CD14-positive monocyte (primary cell): ENCODE results near the gene STOML3. TPM values are rescaled to one million over a fixed set of nuclear protein-coding genes. Genes with fewer than 3 reads are reported as not detected.

Experiments
- DNase-seq, 3 donors: peaks; one replicate each; pipeline ENCODE4 v3.0.0-alpha.2; 2011 to 2022
- H2AFZ ChIP-seq: 2 replicates; pipeline ENCODE4 v1.6.0; 2012; ENCODE audit warnings: mild to moderate bottlenecking, low read depth, low read length, inconsistent platforms; ENCODE audit not compliant: insufficient read depth, poor library complexity, severe bottlenecking
- H3K27ac ChIP-seq, 2 donors: 1 replicate in 1 of 2; 2 replicates in 1 of 2; pipeline ENCODE4 v1.5.1; 2012 to 2013; ENCODE audit warnings: low read length in 2 of 2, control low read depth in 1 of 2, inconsistent platforms in 1 of 2, low read depth in 1 of 2, mild to moderate bottlenecking in 1 of 2
- H3K27me3 ChIP-seq, 2 donors: one replicate each; pipeline versions ENCODE4 v1.6.0 to v1.6.1; 2011 to 2013; ENCODE audit warnings: low read length in 2 of 2; ENCODE audit not compliant: control insufficient read depth in 2 of 2, insufficient read depth in 2 of 2
- H3K36me3 ChIP-seq, 2 donors: replicated peaks in 1 of 2; 1 replicate in 1 of 2; 2 replicates in 1 of 2; pipeline versions ENCODE4 v1.5.1 to v1.6.1; 2012 to 2013; ENCODE audit warnings: low read length in 2 of 2, control low read depth in 1 of 2, inconsistent platforms in 1 of 2, mild to moderate bottlenecking in 1 of 2; ENCODE audit not compliant: insufficient read depth in 2 of 2, control insufficient read depth in 1 of 2
- H3K4me1 ChIP-seq, 2 donors: 1 replicate in 1 of 2; 2 replicates in 1 of 2; pipeline versions ENCODE4 v1.5.1 to v1.6.1; 2012 to 2013; ENCODE audit warnings: low read length in 2 of 2, control low read depth in 1 of 2, inconsistent platforms in 1 of 2, mild to moderate bottlenecking in 1 of 2, moderate library complexity in 1 of 2; ENCODE audit not compliant: insufficient read depth in 2 of 2, control insufficient read depth in 1 of 2
- H3K4me2 ChIP-seq: replicated peaks from 2 replicates; pipeline ENCODE3; 2012; ENCODE audit warnings: low read length, moderate library complexity, mild to moderate bottlenecking; ENCODE audit not compliant: poor library complexity, severe bottlenecking; ENCODE audit errors: extremely low read depth
- H3K4me3 ChIP-seq, 3 experiments: fragments of 200-600 bp in 1 of 3; sonication (generic) in 1 of 3; replicated peaks in 1 of 3; 1 replicate in 2 of 3; 2 replicates in 1 of 3; pipeline ENCODE4 v1.5.1; 2011 to 2013; ENCODE audit warnings: low read length in 3 of 3, mild to moderate bottlenecking in 3 of 3, control low read depth in 2 of 3, low read depth in 2 of 3, inconsistent platforms in 1 of 3, moderate library complexity in 1 of 3
- H3K79me2 ChIP-seq: 2 replicates; pipeline ENCODE4 v1.6.0; 2012; ENCODE audit warnings: mild to moderate bottlenecking, control low read depth, inconsistent platforms, low read length, moderate library complexity; ENCODE audit not compliant: insufficient read depth
- H3K9ac ChIP-seq: 2 replicates; pipeline ENCODE4 v1.6.0; 2017; ENCODE audit warnings: low read length, mild to moderate bottlenecking; ENCODE audit not compliant: insufficient read depth, poor library complexity, severe bottlenecking
- H3K9me3 ChIP-seq, 2 donors: replicated peaks in 1 of 2; 1 replicate in 1 of 2; 2 replicates in 1 of 2; pipeline versions ENCODE4 v1.5.1 to v1.6.1; 2012 to 2013; ENCODE audit warnings: low read length in 2 of 2, control low read depth in 1 of 2; ENCODE audit not compliant: control insufficient read depth in 1 of 2, insufficient read depth in 1 of 2
- H4K20me1 ChIP-seq: 2 replicates; pipeline ENCODE4 v1.6.0; 2012; ENCODE audit warnings: mild to moderate bottlenecking, low read length, control low read depth, moderate library complexity; ENCODE audit not compliant: insufficient read depth
- H3K27ac Mint-ChIP-seq, 7 donors: one replicate each; pipeline ENCODE4 v1.8.0; 2020; ENCODE audit warnings: mild to moderate bottlenecking in 7 of 7, mixed read lengths in 7 of 7, moderate library complexity in 6 of 7, inconsistent platforms in 2 of 7
- H3K27me3 Mint-ChIP-seq, 3 donors: one replicate each; pipeline ENCODE4 v1.8.0; 2021 to 2022; ENCODE audit warnings: low read depth in 3 of 3, mild to moderate bottlenecking in 3 of 3, mixed read lengths in 3 of 3, moderate library complexity in 3 of 3, inconsistent platforms in 1 of 3
- H3K36me3 Mint-ChIP-seq, 2 donors: one replicate each; pipeline ENCODE4 v1.8.0; 2020; ENCODE audit warnings: mixed read lengths in 2 of 2, inconsistent platforms in 1 of 2, mild to moderate bottlenecking in 1 of 2
- H3K4me1 Mint-ChIP-seq: one replicate; pipeline ENCODE4 v1.8.0; 2020; ENCODE audit warnings: mild to moderate bottlenecking, mixed read lengths
- H3K4me3 Mint-ChIP-seq, 2 donors: one replicate each; pipeline ENCODE4 v1.8.0; 2020; ENCODE audit warnings: mild to moderate bottlenecking in 2 of 2, mixed read lengths in 2 of 2, moderate library complexity in 1 of 2
- H3K9me3 Mint-ChIP-seq, 7 donors: one replicate each; pipeline ENCODE4 v1.8.0; 2020 to 2022; ENCODE audit warnings: mixed read lengths in 7 of 7, mild to moderate bottlenecking in 6 of 7, moderate library complexity in 6 of 7, inconsistent platforms in 2 of 7
- WGBS: methylation state at CpG from one replicate; pipeline ENCODE4 v1.1.5; 2013; ENCODE audit warnings: missing lambda C conversion rate; ENCODE audit not compliant: insufficient coverage; 5-methylcytosine and 5-hydroxymethylcytosine counted together
- intact Hi-C, 2 donors: fragments of 100-400 bp; cut with micrococcal nuclease; formaldehyde crosslinking; loops; one replicate each; pipeline versions ENCODE4 v1.15.0 to v1.15.1; 2023
- polyA plus RNA-seq, 3 donors: library from polyadenylated mRNA; depleted of rRNA in 1 of 3; unstranded in 2 of 3; stranded (reverse) in 1 of 3; fragments of 300-500 nt in 2 of 3; fragments of >200 nt in 1 of 3; fragmentation: Illumina TruSeq in 2 of 3; gene quantifications; 1 replicate in 2 of 3; 2 replicates in 1 of 3; pipeline ENCODE4 v1.2.3, GENCODE V29; 2012 to 2021
- TF ChIP-seq, protein P1 (sequence below): fragments of 200-600 bp; IDR thresholded peaks from one replicate; pipeline ENCODE4 v1.8.0; 2022; ENCODE audit warnings: antibody characterized with exemption, mild to moderate bottlenecking

The STOML3 gene
- polyA plus RNA-seq, 3 donors, result not detected

DNA sequence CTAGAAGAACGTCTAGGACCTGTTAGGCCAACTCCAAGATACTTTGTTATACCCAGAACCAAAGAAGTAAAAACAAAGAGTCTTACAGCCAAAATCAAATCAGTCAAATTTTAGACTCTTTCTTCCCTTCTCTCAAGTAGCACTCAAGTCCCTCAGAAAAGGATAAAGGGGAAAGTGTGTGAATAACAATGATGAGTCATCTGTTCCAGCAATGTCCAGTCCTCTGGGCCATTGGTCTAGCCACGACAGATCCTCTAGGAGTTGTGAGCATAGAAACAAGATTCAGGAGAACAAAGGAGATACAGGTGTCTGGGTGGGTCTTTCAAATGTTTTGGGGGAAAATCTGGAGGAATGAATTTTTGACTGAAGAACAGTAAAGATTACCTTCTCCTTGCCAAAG is 36.3 kb downstream of the STOML3 start:
- no peak overlapping the region for H3K27ac ChIP-seq
- no peak overlapping the region for H3K4me3 Mint-ChIP-seq
- DNase-seq, result no peak
- intact Hi-C loops, result no loop called here
- no peaks in the 10 kb centered on the region for H3K27me3 ChIP-seq
- H3K9me3 Mint-ChIP-seq, result peaks cover 2 to 24% (median 5%) of the 10 kb centered on the region in 7 donors
- 18% methylated on average over 1 of the region's 2 CpGs for WGBS
- no peak overlapping the region for H3K9ac ChIP-seq
- H2AFZ ChIP-seq, result no peak overlapping the region
- no peaks in the 10 kb centered on the region for H3K4me1 ChIP-seq
- peaks cover 0 to 13% of the 10 kb centered on the region in 2 donors for H3K9me3 ChIP-seq
- H3K4me2 ChIP-seq, result no peak overlapping the region
- H3K79me2 ChIP-seq, result no peaks in the 10 kb centered on the region
- peaks cover 2% of the 10 kb centered on the region for H3K4me1 Mint-ChIP-seq
- H3K27ac Mint-ChIP-seq, result no peak overlapping the region
- H4K20me1 ChIP-seq, result no peaks in the 10 kb centered on the region
- H3K27me3 Mint-ChIP-seq, result peaks cover 0 to 2% (median 0%) of the 10 kb centered on the region in 3 donors
- H3K4me3 ChIP-seq, result no peak overlapping the region
- H3K36me3 ChIP-seq, result no peaks in the 10 kb centered on the region
- no peaks in the 10 kb centered on the region for H3K36me3 Mint-ChIP-seq
- TF ChIP-seq, protein P1, sequence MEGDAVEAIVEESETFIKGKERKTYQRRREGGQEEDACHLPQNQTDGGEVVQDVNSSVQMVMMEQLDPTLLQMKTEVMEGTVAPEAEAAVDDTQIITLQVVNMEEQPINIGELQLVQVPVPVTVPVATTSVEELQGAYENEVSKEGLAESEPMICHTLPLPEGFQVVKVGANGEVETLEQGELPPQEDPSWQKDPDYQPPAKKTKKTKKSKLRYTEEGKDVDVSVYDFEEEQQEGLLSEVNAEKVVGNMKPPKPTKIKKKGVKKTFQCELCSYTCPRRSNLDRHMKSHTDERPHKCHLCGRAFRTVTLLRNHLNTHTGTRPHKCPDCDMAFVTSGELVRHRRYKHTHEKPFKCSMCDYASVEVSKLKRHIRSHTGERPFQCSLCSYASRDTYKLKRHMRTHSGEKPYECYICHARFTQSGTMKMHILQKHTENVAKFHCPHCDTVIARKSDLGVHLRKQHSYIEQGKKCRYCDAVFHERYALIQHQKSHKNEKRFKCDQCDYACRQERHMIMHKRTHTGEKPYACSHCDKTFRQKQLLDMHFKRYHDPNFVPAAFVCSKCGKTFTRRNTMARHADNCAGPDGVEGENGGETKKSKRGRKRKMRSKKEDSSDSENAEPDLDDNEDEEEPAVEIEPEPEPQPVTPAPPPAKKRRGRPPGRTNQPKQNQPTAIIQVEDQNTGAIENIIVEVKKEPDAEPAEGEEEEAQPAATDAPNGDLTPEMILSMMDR, result no peak

DNA sequence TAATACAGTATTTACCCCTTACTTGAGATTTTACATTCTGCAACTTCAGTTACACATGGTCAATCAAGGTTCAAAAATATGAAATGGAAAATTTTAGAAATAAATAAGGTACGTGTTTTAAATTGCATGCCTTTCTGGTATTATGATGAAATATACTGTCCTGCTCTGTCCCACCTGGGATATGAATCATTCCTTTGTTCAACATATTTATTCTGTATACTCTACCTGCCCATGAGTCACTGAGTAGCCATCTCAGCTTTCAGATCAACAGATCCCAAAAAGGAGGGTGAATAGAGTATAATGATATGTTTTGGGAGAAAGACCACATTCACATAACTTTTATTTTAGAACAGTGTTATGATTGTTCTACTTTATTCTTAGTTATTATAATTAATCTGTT is 37.8 kb downstream of the STOML3 start:
- Mint-ChIP-seq H3K9me3 (peaks cover under 1 to 21% (median 10%) of the 10 kb centered on the region in 7 donors), H3K27me3 (peaks cover 0 to 4% (median 0%) of the 10 kb centered on the region in 3 donors), H3K4me1 (peaks cover 2% of the 10 kb centered on the region), H3K36me3 (no peaks in the 10 kb centered on the region), H3K27ac (no peak overlapping the region), H3K4me3 (no peak overlapping the region)
- WGBS, result no CpG with 5 or more reads among the region's 1 CpG
- Histone ChIP-seq H3K9ac (no peak overlapping the region), H3K9me3 (peaks cover 0 to 17% of the 10 kb centered on the region in 2 donors), H3K79me2 (no peaks in the 10 kb centered on the region), H3K36me3 (no peaks in the 10 kb centered on the region), H3K27me3 (no peaks in the 10 kb centered on the region), H3K27ac (no peak overlapping the region), H3K4me2 (no peak overlapping the region), H2AFZ (no peak overlapping the region), H3K4me1 (no peaks in the 10 kb centered on the region), H3K4me3 (no peak overlapping the region), H4K20me1 (no peaks in the 10 kb centered on the region)
- intact Hi-C loops, result no loop called here
- TF ChIP-seq, protein P1, result no peak
- no peak for DNase-seq
